ENCODE measurements around the gene ALDH3B1.

Gene ALDH3B1

DNA sequence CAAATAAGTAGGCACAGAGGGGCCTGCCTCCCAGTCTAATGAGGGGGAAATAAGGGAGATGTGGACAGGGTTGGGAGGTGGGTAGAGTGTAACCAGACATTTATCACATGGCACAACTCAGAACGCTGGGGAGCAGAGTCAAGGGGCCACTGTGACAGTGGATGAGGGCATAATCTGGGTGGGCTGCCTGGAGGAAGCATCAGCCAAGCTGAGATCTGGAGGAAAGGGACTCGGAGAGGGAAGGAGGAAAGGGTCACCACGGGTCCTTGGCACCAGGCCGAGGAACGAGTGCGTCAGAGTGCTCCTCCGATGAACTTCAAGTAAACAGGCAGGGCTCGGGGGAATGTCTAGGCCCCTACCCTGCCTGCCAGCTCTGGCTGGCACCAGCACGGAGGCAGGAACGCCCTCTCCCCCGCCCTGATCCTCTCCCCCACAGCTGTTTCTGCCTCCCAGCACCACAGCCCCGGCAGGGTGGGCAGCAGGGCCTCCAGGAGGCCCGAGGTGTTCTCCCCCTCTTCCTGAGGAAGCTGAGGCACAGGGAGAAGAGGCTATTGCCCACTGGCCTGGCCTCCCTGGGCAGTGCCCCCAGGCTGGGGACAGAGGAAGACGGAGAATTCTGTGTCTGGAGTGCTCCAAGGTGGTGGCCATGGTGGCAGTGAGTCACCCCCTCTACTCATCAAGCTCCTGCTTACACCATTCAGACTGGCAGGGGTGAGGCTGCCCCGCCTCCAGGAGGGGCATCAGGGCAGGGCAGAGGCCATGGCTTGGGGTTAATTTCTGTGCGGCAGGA is 4.2 kb downstream of the ALDH3B1 start:
- DNase-seq = no peak

DNA sequence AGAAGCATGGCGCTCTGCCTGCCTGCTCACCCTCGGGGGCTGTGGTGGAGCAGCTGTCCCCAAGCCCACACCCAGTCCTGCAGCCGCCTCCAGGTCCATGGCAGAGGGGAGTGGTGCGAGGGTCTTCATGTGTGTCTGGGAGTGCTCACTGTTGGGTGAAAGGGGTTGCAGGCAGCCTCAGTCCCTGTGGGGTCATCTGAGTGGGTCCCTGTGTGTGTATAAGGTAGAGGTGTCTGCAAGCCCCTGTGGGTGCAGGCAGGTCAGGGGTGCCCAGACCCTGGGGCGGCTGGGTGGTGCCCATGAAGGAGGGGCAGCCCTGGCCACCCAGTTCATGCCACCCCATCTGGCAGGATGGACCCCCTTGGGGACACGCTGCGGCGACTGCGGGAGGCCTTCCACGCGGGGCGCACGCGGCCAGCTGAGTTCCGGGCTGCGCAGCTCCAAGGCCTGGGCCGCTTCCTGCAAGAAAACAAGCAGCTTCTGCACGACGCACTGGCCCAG is 4.9 kb downstream of the ALDH3B1 start:
- no peak for DNase-seq

DNA sequence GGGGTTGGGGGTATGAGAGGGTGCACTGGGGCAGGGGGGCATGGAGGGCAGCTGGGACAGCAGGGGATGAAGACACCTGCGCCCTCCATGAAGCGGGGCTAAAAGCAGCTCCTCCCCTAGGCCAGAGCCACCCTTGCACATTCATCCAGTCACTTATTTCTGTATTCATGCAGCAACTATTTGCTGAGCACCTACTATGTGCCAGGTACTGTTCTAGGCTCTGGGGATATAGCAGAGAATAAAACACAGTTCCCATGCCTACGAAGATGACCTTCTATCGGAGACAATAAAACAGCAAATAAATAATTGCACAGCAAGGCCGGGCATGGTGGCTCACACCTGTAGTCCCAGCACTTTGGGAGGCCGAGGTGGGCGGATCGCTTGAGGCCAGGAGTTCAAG is 5.3 kb downstream of the ALDH3B1 start:
- DNase-seq = no peak

DNA sequence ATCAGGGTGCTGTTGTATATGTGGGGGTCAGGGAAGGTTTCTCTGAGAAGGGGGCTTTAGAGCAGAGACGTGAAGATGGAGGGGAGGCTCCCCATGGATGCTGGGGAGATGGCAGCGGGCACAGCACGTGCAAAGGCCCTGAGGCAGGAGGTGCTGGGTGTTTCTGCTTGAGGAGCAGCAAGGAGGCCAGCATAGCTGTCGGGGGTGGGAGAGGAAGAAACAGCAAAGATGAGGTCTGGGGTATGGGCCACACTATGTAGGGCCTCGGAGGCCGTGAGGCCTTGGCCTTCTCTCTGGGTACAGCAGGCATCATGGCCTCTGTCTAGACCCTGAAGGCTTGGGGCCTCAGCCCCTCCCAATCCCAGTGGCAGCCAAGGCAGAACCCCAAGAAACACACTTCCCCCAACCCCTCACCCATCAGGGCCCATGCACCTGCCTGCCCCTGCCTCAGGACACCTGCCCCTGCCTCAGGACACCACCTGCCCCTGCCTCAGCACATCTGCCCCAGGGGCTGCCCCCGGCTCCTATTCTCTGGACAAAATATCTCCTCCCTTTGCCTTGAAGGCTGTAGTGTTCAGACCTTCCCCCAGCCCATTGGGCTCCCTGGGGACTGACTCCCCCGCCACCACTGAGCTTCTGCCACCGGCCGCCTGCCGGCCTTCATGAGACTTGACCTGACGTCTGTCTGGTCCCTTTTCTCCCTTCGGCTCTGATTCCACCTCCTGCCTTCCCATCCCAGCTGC is 6.2 kb downstream of the ALDH3B1 start:
- no peak for DNase-seq

DNA sequence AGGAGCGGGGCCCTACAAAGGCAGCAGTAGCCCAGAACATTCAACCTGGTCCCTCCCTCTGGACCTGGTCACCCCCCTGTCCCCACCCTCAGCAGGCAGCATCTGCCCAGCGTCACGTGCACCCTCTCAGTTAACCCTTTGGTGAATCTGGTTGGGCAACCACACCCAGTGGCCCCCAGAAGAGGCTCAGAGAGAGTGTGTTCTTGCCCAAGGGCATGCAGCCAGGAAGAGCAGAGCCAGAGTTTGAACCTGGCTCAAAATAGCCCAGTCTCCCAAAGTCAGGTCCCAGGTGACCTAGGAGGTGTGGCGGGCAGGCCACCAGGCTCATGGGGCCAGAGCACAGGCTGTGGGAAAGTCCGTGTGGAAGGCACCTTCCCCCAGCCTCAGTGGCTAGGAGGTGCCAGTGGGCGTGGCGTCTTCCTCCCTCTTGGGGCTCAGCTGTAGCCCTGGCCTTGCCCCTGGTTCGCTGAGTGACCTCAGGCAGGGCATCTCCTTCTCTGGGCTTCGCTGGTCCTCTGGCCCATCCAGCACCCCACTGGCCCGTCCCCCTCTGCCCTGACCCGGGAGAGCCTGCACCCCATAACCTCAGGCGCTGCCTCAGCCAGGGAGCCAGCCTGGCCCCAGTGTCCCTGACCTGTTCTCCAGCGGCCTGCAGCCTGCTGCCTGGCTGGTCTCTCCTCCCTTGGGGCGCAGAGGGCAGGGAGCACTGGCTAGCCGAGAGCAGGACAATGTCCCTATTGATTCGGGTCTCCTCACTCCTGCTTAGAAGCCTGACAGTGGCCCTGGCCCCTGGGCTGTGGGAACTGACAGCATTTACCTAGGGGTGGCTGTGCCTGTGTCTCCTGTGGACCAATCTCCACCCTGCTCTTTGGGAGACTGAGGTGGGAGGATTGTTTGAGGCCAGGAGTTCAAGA is 7.0 kb downstream of the ALDH3B1 start:
- no peak for DNase-seq

DNA sequence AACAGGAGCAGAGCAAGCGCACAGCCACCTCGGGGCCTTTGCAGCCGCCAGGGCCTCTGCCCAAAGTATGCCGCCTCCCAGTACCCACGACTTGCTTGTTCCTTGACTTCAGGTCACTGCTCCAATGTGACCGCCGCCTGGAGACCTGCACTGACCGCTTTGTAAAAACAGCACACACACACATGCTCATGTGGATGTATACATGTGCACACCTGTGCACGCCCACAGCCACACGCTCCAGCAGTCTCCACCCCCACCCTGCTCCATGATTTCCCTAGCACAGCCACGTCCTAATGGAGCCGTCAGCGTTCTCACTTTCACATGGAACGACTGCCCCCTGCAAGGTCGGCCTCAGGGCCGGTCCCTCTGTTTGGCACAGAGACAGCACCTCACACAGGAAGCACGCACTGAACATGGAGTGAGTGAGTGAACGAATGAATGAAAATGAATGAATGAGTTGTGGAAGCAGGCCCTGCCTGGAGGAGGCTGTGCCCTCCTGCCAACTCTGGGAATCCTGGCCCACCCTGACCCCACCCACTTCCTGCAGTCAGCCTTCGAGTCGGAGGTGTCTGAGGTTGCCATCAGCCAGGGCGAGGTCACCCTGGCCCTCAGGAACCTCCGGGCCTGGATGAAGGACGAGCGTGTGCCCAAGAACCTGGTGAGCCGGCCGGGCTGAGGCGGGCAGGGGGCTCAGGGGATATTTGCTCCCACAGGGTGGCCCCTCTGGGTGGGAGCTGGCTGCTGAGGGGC is 8.0 kb downstream of the ALDH3B1 start:
- no peak for DNase-seq

DNA sequence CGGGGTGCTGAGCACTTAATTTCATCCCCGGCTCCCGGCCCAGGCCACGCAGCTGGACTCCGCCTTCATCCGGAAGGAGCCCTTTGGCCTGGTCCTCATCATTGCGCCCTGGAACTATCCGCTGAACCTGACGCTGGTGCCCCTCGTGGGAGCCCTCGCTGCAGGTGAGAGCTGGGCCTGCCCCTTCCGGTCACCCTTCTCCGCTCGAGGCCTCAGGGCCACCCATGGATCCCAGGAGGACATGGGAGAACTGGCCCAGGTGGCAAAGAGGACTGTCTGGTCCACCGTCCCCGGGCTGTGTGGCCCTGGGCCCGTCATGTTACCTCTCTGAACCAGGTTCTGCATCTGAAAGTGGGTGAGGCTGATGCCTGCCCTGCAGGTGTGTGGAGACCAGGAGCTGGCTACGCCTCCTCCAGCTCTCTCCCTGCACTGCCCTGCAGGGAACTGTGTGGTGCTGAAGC is 8.6 kb downstream of the ALDH3B1 start:
- DNase-seq = no peak

DNA sequence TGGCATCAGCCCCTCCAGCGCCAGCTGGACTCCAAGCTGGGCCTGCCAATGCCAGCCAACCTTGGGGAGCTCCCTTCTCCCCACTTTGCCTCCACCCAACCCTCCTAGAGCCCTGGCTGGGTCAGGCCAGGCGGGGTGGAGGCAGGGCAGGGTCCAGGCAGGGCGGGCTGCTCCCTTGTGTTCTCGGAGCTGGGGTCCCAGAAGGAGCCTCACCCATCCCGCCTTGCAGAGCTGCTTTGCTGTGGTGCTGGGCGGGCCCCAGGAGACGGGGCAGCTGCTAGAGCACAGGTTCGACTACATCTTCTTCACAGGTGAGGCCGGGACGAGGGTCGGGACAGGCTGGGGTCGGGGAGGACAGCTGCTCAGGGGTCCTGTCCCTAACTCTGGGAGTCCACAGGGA is 9.4 kb downstream of the ALDH3B1 start:
- DNase-seq = no peak

DNA sequence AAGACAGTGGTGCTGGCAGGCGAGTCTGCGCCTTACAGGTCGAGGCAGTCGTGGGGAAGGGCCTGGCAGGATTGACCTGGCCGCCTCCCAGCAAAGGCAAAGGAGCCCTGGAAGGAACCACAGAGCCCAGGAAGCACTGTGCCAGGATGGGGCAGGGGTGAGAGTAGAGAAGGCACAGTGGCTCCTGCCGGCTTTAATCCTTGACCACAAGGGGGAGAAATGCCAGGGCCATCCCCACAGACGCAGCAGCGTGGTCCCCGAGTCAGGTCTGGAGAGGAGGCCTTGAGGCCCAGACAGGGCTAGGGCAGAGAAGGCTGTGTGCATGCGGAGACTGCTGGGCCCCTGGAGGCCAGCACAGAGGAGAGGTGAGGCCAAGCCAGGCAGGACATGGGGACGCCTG is 10.4 kb downstream of the ALDH3B1 start:
- no peak for DNase-seq

DNA sequence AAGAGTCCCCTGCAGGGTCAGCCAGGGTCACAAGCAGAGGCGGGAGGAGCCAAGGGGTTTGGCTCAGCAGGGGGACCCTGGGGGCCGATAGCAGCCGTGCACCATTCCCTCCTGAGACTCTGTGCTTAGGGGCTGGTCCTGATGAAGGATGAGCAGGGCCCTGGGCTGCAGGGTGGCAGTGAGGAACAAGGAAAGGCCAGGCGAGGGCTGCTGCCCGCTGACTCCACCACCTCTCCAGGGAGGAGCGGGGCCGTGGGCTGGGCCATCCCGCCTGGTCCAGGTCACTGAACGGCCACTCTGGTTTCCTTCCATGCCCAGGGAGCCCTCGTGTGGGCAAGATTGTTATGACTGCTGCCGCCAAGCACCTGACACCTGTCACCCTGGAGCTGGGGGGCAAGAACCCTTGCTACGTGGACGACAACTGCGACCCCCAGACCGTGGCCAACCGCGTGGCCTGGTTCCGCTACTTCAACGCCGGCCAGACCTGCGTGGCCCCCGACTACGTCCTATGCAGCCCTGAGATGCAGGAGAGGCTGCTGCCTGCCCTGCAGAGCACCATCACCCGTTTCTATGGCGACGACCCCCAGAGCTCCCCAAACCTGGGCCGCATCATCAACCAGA is 11.2 kb downstream of the ALDH3B1 start:
- no peak for DNase-seq

DNA sequence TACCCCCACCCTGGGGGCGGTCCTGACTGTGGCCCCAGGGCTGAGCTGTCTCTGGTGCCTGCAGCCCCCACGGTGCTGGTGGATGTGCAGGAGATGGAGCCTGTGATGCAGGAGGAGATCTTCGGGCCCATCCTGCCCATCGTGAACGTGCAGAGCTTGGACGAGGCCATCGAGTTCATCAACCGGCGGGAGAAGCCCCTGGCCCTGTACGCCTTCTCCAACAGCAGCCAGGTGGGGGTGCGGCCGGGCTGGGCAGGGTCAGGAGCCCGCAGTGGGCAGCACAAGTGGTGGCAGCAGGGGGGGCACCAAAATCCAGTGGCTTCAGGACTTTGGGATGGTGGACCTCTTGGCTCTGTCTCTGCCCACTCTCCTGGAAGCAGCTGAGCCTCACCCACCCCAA is 12.4 kb downstream of the ALDH3B1 start:
- DNase-seq = no peak

DNA sequence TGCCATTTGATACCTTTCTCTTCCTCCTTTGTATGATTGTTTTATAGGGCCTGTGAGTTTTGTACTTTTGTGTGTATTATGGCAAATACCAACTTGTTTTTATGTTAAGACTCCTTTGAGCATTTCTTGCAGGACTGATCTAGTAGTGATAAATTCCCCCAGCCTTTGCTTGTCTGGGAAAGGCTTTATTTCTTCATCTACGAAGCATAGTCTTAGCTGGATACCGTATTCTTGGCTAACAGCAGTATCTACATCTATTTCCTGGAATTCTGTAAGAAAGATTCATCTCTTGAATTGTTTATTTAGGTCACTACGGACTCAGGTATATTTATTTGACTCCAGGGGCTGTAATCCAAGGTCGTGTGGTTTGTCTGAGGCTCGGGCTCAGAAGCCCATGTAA is 14.4 kb downstream of the ALDH3B1 start:
- no peak for DNase-seq

DNA sequence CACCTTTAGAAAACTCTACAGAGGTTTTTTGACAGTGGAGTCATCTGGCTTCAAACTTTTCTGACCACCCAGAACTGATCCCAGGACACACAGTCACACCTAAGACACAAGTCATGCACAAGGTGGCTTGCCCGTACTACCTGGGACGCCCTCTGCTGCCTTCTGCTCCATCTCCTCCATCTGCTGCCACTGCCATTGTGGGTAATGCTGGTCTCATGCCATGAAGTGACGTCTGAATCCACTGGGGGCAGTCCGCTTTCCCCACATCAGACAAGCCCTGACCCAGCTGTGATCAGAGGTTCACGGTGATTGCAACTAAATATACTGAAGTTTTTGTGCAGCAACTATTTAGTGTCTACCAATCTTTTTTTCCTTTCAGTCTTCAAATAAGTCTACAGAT is 14.9 kb downstream of the ALDH3B1 start:
- no peak for DNase-seq

DNA sequence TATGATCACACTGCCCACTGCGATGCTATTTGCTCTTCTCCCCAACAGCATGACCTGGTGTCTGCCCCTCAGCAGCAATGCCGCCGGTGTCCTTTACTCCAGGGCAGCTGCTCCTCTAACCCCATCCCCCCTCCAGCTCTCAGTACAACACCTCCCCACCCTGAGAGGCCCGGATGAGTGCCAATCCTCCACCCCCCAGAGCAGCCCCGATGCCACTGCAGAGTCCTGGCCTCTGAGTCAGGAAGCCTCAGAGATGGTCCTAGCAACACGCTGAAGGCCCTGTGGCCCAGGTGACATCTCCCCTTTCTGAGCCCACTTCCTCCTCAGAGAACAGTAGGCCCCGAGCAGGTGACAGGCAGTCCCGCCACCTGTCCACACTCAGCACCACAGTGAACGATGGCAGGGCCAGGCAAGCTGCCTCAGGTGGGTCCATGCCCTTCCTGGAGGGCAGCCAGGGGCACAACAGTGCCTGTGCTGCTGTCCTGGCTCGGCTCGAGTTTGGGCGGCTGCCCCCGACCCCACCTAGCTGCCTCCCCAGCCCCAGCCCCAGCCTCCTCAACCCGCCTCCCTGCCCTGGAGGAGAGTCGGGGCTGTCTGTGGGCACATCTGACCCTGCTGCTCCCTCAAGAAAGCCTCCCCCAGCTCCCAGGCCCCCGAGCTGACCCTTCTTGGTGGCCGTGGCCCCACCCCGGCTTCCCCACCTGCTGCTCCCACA is 16.4 kb downstream of the ALDH3B1 start:
- no peak for DNase-seq

DNA sequence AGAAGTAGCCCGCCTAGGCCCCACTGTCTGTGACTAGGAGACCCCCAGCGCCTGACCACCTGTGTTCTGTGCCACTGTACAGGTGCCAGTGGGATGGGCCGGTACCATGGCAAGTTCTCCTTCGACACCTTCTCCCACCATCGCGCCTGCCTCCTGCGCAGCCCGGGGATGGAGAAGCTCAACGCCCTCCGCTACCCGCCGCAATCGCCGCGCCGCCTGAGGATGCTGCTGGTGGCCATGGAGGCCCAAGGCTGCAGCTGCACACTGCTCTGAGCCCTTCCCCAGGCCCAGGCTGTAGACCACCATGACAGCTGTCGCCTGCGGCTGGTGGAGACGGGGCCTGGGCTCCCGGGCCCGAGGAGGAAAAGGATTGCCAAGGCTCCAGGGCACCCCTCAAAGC is 17.5 kb downstream of the ALDH3B1 start:
- no peak for DNase-seq

DNA sequence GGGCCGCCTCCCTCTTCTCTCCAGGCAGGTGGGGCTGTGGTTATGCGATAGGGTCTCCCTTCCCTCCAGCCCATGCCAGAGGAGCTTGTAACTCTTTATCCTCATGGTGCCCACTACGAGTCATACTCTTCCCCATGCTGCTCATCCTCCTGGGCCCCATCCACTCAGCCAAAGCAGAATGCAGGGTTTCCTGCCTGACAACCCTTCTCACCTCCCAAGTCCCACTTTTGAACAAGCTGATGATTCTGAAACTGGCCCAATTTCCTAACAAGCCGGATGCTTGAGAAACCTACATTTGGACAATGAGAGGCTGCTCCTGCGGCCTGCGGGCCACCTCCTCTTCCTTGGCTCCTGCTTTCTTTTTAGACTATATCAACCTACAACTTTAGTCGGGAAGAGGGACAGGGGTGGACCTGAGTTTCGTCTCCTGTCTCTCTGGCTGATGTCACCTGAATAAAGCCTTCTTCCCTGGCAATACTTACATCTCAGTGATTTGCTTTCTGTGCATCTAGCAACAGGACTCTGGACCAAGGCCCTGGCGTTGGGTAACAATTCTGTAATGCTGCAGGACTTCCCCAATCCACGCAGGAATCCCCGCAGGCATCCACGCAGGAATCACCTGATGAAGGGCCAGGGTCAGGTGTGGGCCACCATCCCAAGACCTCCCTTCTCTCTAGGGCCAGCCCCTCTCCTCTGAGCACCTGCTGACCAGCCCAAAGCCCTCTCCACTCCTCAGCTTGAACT is 18.8 kb downstream of the ALDH3B1 start:
- DNase-seq = no peak

DNA sequence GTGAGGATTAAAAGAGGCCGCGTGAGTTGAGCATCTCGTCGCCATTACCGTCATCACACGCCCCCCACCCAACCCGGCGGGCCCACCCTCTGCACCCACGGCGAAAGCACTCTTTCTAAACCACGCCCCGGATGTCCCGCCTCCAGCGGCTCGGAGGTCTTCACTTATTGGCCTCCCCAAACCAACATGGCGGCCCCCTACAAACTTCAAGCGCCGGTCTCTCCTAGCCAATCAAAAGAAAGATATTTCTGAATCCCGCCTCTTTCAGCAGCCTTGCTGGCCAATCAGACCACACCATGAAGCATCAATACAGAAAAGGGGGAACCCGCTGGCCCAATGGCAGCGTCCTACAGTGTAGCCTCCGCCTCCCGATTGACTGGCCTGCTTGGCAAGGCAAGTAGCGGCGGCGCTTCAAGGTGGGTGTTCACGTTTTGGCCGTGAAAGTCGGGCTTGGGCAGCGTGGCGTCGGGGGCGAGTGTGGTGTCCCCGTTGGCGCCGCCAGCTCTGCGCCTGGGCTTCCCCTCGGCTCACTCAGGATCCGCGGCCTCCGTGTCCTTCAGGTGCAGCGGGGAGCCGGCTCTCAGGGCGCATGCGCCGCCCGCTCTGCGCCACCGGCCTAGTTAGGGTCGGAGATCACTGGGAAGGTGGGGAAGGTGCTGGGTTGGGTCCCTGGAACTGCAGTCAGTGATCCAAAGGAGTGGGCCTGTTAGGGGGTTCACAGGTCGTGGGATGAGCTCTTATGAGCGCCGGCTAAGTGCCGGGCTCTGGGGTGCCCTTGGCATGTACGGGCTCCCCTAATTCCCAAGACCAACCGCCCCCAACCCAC is 20.4 kb downstream of the ALDH3B1 start, which contains the start of gene NDUFS8:
TSS of gene NDUFS8 (plus strand) at position 364 of the 826 bp plus-strand sequence. CDS start 1,471 bp downstream, outside the sequence.
- DNase-seq = peak; percentile 99

DNA sequence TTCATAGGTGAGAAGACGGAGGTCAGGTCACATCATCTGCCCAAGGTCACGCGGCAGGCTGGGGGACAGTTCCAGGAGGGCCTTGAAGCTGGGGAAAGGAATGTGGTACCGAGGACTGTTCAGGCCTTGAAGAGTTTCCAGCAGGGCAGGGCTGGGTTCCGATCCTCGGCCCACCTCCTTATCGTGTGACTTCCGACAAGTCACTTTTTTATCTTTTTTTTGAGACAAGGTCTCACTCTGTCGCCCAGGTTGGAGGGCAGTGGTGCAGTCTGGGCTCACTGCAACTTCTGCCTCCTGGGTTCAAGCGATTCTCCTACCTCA is 21.0 kb downstream of the ALDH3B1 start:
- no peak for DNase-seq

DNA sequence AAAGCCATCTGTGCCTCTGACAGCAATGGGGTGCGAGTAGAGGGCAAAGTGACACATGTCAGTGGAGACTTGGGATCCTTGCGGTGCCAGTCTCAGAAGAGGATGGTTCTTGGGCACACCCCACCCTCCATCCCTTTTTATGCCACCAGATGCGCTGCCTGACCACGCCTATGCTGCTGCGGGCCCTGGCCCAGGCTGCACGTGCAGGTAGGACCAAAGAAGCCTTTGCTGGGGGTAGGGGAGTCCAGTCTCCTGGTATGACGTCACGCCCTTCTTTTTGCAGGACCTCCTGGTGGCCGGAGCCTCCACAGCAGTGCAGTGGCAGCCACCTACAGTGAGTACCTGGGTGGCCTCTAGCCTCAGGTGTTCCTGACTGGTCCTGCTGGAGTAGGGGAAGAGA is 21.9 kb downstream of the ALDH3B1 start:
- no peak for DNase-seq
